B cell (primary cell): ENCODE measurements around the gene OCA2.

ENCODE experiments used
- EZH2 ChIP-seq: IDR thresholded peaks from 2 replicates; pipeline ENCODE4 v1.6.1; 2012; ENCODE audit warnings: borderline replicate concordance, low read depth, mild to moderate bottlenecking, moderate library complexity, low read length; ENCODE audit not compliant: insufficient read depth, poor library complexity, severe bottlenecking
- TF ChIP-seq, protein P1 (sequence below): fragments of 200-600 bp; IDR thresholded peaks from one replicate; pipeline ENCODE4 v1.8.0; 2022; ENCODE audit warnings: antibody characterized with exemption, mild to moderate bottlenecking

DNA sequence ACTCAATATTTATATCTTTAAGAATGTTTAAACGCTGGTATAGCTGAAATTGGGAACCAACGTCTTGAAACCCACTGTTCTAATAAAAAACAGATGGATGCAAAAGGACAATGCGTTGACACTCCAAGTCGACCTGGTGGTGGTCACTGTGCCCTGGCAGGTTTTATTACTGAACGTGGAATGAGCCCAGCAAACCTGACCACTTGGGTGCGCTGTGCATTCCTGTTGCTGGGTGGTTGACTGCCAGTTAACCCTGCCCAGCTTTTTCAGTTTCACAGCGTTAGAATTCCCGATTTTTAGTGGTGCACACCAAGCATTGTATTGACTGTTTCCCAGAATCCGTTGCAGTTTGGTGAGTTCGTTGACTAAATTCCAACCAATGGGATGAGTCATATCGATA is 384.4 kb downstream of the OCA2 start:
- TF ChIP-seq, protein P1, sequence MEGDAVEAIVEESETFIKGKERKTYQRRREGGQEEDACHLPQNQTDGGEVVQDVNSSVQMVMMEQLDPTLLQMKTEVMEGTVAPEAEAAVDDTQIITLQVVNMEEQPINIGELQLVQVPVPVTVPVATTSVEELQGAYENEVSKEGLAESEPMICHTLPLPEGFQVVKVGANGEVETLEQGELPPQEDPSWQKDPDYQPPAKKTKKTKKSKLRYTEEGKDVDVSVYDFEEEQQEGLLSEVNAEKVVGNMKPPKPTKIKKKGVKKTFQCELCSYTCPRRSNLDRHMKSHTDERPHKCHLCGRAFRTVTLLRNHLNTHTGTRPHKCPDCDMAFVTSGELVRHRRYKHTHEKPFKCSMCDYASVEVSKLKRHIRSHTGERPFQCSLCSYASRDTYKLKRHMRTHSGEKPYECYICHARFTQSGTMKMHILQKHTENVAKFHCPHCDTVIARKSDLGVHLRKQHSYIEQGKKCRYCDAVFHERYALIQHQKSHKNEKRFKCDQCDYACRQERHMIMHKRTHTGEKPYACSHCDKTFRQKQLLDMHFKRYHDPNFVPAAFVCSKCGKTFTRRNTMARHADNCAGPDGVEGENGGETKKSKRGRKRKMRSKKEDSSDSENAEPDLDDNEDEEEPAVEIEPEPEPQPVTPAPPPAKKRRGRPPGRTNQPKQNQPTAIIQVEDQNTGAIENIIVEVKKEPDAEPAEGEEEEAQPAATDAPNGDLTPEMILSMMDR, result no peak
- TF ChIP-seq EZH2, result no peak
